KBM-7 (cell line): ENCODE measurements around the gene IL17RC.
"Not testable (repeated sequence)": the region's sequence is repeated elsewhere in the genome, so short reads cannot be mapped to it uniquely, and the experiment has no call there.

Experiments
- DNase-seq: peaks from one replicate; pipeline ENCODE4 v3.0.0-alpha.2; 2015
- in situ Hi-C: fragments of 300-500 bp; cut with MboI; formaldehyde crosslinking; loops from 2 replicates; pipeline ENCODE4 v1.14.3; 2020; ENCODE audit warnings: low sequenced_read_pairs, low pct_unique_long_range_greater_than_20kb, mixed read lengths

Gene IL17RC

GRCh38 chr3:9939906-9940305 lies 23.0 kb downstream of the IL17RC start:
- DNase-seq, in situ Hi-C loops: not testable (repeated sequence)

GRCh38 chr3:9940746-9941145 lies 23.8 kb downstream of the IL17RC start:
- in situ Hi-C loops: no loop called here
- no peak for DNase-seq

GRCh38 chr3:9942164-9942563 lies 25.3 kb downstream of the IL17RC start:
- DNase-seq: no peak
- in situ Hi-C loops: no loop called here

GRCh38 chr3:9942934-9943690 lies 26.2 kb downstream of the IL17RC start:
- in situ Hi-C loops: no loop called here
- DNase-seq: no peak

GRCh38 chr3:9944271-9944670 lies 27.4 kb downstream of the IL17RC start:
- in situ Hi-C loops: no loop called here
- DNase-seq: no peak

- DNase-seq: no peak
- in situ Hi-C loops: no loop called here
Observed at GRCh38 chr3:9945358-9945757, 28.5 kb downstream of the IL17RC start.

GRCh38 chr3:9946112-9947024 lies 29.5 kb downstream of the IL17RC start:
- in situ Hi-C loops: no loop called here
- DNase-seq: no peak

- DNase-seq: no peak
- in situ Hi-C loops: no loop called here
Observed at GRCh38 chr3:9947025-9947995, 30.4 kb downstream of the IL17RC start.

GRCh38 chr3:9948586-9948985 lies 31.7 kb downstream of the IL17RC start:
- in situ Hi-C loops: no loop called here
- no peak for DNase-seq

GRCh38 chr3:9949115-9949514 lies 32.2 kb downstream of the IL17RC start:
- in situ Hi-C loops: no loop called here
- no peak for DNase-seq

- in situ Hi-C loops: no loop called here
- DNase-seq: no peak
Observed at GRCh38 chr3:9949626-9950025, 32.7 kb downstream of the IL17RC start.

- DNase-seq: no peak
- in situ Hi-C loops: no loop called here
Observed at GRCh38 chr3:9951126-9951525, 34.2 kb downstream of the IL17RC start.

GRCh38 chr3:9951598-9951961 lies 34.7 kb downstream of the IL17RC start:
- DNase-seq: no peak
- in situ Hi-C loops: no loop called here

- peak; percentile 49 for DNase-seq
- in situ Hi-C loops: no loop called here
Observed at GRCh38 chr3:9951962-9952805, 35.3 kb downstream of the IL17RC start, which contains the start of gene PRRT3. Gene PRRT3 (minus strand): TSS chr3:9952408. CDS start chr3:9950115, 2,293 bp downstream.

GRCh38 chr3:9955067-9955502 lies 38.2 kb downstream of the IL17RC start:
- no peak for DNase-seq
- in situ Hi-C loops: no loop called here

- DNase-seq: no peak
- in situ Hi-C loops: no loop called here
Observed at GRCh38 chr3:9955611-9956352, 38.9 kb downstream of the IL17RC start.

GRCh38 chr3:9957214-9957613 lies 40.3 kb downstream of the IL17RC start:
- DNase-seq: no peak
- in situ Hi-C loops: no loop called here
